ENCODE data around the gene STX3.

- no peak for TF ChIP-seq CTCF (IDR thresholded peaks at IDR 0.05; ENCODE audit: low read depth, low read length, poor library complexity, severe bottlenecking)
- TF ChIP-seq EZH2phosphoT487 (IDR thresholded peaks at IDR 0.05; ENCODE audit: borderline replicate concordance, low read length), result no peak
Observed at GRCh38 chr11:59728154-59728553, 27.0 kb upstream of the STX3 start.
